T-helper 2 cell treated with Interferon-gamma antibody and Interleukin-4, amounts not matched to agents 5 μg/mL and 100 μg/mL, for 36 hours (primary cell): Measurements from ENCODE around the gene TRIM28.
A peak's percentile ranks its signal among the peaks of the same experiment; 100 is the strongest.

Experiments
- DNase-seq: peaks from one replicate; pipeline ENCODE4 v3.0.0; 2021; ENCODE audit warnings: low spot score
- H3K27ac Mint-ChIP-seq: one replicate; pipeline ENCODE4 v1.8.0; 2021; ENCODE audit warnings: mild to moderate bottlenecking, mixed read lengths
- H3K27me3 Mint-ChIP-seq: one replicate; pipeline ENCODE4 v1.8.0; 2021; ENCODE audit warnings: low read depth, mixed read lengths
- H3K36me3 Mint-ChIP-seq: one replicate; pipeline ENCODE4 v1.8.0; 2021; ENCODE audit warnings: low read depth, mixed read lengths
- H3K4me1 Mint-ChIP-seq: one replicate; pipeline ENCODE4 v1.8.0; 2021; ENCODE audit warnings: low read depth, mixed read lengths
- H3K4me3 Mint-ChIP-seq: one replicate; pipeline ENCODE4 v1.8.0; 2022; ENCODE audit warnings: mild to moderate bottlenecking, moderate library complexity, mixed read lengths
- H3K9me3 Mint-ChIP-seq: one replicate; pipeline ENCODE4 v1.8.0; 2021; ENCODE audit warnings: mixed read lengths

Gene TRIM28

DNA sequence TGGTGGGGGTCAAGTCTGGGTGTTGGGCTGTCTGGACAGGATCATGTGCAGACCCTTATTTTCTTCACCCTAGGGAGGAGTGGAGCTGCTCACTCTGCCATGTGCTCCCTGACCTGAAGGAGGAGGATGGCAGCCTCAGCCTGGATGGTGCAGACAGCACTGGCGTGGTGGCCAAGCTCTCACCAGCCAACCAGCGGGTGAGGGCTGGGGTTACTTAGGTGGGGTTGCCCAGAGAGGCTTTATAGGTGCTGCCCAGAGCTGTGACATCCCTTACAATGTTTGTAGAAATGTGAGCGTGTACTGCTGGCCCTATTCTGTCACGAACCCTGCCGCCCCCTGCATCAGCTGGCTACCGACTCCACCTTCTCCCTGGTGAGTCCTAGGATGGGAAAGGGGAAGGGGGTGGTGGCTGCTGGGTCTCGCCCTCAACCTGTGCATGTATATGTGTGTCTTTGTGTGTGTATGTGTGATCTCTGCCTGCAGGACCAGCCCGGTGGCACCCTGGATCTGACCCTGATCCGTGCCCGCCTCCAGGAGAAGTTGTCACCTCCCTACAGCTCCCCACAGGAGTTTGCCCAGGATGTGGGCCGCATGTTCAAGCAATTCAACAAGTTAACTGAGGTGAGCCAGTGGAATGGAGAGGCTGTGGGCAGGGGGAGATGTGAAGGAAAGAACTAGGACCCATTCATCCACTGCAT lies 5.9 kb downstream of the TRIM28 start:
- Mint-ChIP-seq H3K9me3 (no peaks in the 10 kb centered on the region), H3K4me3 (no peak overlapping the region), H3K36me3 (peaks cover 85% of the 10 kb centered on the region), H3K27ac (no peak overlapping the region), H3K4me1 (peaks cover 31% of the 10 kb centered on the region), H3K27me3 (no peaks in the 10 kb centered on the region)
- DNase-seq, result no peak

DNA sequence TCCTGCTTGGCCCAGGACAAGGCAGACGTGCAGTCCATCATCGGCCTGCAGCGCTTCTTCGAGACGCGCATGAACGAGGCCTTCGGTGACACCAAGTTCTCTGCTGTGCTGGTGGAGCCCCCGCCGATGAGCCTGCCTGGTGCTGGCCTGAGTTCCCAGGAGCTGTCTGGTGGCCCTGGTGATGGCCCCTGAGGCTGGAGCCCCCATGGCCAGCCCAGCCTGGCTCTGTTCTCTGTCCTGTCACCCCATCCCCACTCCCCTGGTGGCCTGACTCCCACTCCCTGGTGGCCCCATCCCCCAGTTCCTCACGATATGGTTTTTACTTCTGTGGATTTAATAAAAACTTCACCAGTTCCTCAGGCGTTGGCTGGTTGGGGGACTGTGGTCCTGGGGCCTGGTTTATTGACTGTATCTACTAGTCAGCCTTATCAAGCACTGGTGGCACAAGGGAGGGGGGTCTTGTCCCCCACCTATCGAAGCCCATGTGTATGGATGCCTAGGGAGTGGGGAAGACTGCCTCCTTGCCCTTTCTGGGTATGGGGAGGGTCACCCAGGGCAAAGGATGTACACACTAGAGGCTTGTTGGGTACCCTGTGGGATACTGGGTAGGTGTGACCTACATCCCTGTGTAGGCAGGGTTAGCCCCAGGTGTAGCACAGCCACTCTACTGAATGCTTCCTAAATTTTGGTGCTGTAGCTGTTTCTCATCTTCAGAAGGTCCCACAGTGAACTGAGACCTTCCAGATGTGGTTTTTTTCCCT lies 6.7 kb downstream of the TRIM28 start:
- no peak for DNase-seq
- Mint-ChIP-seq H3K9me3 (no peaks in the 10 kb centered on the region), H3K36me3 (peaks cover 85% of the 10 kb centered on the region), H3K27me3 (no peaks in the 10 kb centered on the region), H3K4me1 (peaks cover 36% of the 10 kb centered on the region), H3K4me3 (no peak overlapping the region), H3K27ac (peak overlapping the region; percentile 18)

GRCh38 chr19:58551123-58551497 lies 7.2 kb downstream of the TRIM28 start:
- Mint-ChIP-seq H3K4me1 (peaks cover 32% of the 10 kb centered on the region), H3K4me3 (no peak overlapping the region), H3K27me3 (no peaks in the 10 kb centered on the region), H3K9me3 (no peaks in the 10 kb centered on the region), H3K36me3 (peaks cover 81% of the 10 kb centered on the region), H3K27ac (peak overlapping the region; percentile 18)
- no peak for DNase-seq

- Mint-ChIP-seq H3K27ac (no peak overlapping the region), H3K27me3 (no peaks in the 10 kb centered on the region), H3K4me3 (no peak overlapping the region), H3K4me1 (peaks cover 30% of the 10 kb centered on the region), H3K9me3 (no peaks in the 10 kb centered on the region), H3K36me3 (peaks cover 81% of the 10 kb centered on the region)
- DNase-seq, result no peak
Measured at GRCh38 chr19:58551577-58552471, 8.0 kb downstream of the TRIM28 start.

- H3K4me3 Mint-ChIP-seq, result no peak overlapping the region
- no peaks in the 10 kb centered on the region for H3K9me3 Mint-ChIP-seq
- peak overlapping the region; percentile 27 for H3K27ac Mint-ChIP-seq
- peaks cover 84% of the 10 kb centered on the region for H3K36me3 Mint-ChIP-seq
- no peak for DNase-seq
- no peaks in the 10 kb centered on the region for H3K27me3 Mint-ChIP-seq
- H3K4me1 Mint-ChIP-seq, result peaks cover 35% of the 10 kb centered on the region
Measured at GRCh38 chr19:58552655-58553054, 8.8 kb downstream of the TRIM28 start.

DNA sequence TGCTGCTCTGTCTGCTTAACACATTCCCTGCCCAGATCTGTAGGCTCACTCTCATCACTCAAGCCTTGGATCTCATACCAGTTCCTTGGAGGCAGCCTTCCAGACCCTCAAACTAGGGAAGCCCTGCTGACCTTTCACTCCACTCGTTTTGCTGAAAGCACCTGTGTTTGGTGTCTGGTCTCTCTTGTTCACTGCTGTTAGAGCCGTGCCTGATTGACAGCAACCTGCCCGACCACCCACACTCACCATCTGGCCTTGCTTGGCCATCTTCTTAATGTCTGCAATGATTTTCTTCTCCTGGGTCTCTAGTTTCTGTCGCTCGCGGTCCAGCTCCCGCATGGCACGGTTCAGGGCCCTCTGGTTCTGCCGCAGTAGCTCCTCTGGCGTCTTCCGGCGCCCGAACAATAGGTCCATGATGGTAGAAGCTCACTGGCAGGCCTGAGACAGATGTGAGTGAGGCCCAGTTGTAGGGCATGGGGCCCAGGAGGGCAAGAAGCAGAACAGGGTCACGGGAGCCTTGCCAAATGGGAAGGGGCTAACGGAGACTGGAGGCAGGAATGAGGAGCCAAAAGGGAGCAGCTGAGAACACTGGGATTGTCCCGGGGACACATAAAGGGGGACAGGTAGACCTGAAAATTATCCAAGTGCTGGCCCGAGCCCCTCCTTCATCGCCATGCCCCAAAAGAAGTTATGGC lies 10.1 kb downstream of the TRIM28 start:
- Mint-ChIP-seq H3K36me3 (peaks cover 80% of the 10 kb centered on the region), H3K4me1 (peaks cover 35% of the 10 kb centered on the region)
- peak; percentile 3 for DNase-seq

DNA sequence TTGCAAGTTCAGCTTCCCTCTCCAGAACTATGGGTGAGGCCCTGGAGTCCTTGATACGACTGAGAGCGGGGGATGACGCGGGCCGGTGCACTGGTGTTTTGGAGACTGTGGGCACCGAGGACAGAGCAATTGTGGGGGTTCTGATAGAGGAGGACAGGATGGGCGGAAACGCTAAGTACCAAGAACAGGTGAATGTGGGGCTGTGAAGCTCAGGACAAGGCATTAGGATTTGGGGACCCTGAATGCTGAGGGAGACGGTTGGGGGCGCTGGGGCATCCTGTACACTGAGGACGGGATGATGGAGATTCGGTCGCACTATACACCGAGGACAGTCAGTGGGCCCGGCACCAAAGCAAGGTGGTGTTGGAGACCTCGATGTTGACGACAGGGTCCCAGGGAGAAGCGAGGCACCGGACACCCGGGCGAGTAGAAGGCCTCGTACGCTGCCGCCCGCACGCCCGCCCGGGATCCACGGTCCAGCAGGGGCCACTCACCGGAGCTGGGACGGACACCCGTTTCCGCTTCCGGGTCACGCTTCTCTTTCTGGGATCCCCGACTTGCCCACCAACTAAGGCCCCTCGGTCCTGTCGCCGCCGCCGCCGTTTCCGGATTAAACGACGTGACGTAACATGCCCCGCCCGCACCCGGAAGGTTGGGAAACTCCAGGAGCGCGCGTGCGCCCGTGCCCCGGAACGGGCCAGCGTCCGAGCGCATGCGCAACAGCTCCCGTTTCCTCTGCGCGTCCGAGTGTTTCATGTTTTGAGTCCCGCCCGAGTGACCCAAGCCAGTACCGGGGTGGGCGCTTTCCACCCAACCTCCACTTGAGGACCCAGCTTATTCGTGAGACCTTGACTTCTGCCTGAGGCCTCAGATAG lies 10.9 kb downstream of the TRIM28 start, which contains the start of gene CHMP2A:
Gene CHMP2A (minus strand): TSS at position 612 of the 875 bp plus-strand sequence. CDS start 893 bp downstream, outside the sequence.
- peaks cover 38% of the 10 kb centered on the region for H3K4me1 Mint-ChIP-seq
- no peaks in the 10 kb centered on the region for H3K27me3 Mint-ChIP-seq
- peak; percentile 98 for DNase-seq
- peaks cover 76% of the 10 kb centered on the region for H3K36me3 Mint-ChIP-seq
- H3K9me3 Mint-ChIP-seq, result no peaks in the 10 kb centered on the region
- H3K4me3 Mint-ChIP-seq, result peak within 1 kb of the TSS; percentile 96
- H3K27ac Mint-ChIP-seq, result peak within 1 kb of the TSS; percentile 99

More for the DNA sequence above, 10.1 kb downstream of the TRIM28 start:
- no peaks in the 10 kb centered on the region for H3K27me3 Mint-ChIP-seq
- H3K4me3 Mint-ChIP-seq, result peak overlapping the region; percentile 96
- no peaks in the 10 kb centered on the region for H3K9me3 Mint-ChIP-seq
- peak overlapping the region; percentile 99 for H3K27ac Mint-ChIP-seq

- peak overlapping the region; percentile 96 for H3K4me3 Mint-ChIP-seq
- DNase-seq, result no peak
- peak overlapping the region; percentile 99 for H3K27ac Mint-ChIP-seq
- H3K9me3 Mint-ChIP-seq, result no peaks in the 10 kb centered on the region
- H3K27me3 Mint-ChIP-seq, result no peaks in the 10 kb centered on the region
- H3K36me3 Mint-ChIP-seq, result peaks cover 71% of the 10 kb centered on the region
- H3K4me1 Mint-ChIP-seq, result peaks cover 38% of the 10 kb centered on the region
Measured at GRCh38 chr19:58555369-58555885, 11.6 kb downstream of the TRIM28 start.

DNA sequence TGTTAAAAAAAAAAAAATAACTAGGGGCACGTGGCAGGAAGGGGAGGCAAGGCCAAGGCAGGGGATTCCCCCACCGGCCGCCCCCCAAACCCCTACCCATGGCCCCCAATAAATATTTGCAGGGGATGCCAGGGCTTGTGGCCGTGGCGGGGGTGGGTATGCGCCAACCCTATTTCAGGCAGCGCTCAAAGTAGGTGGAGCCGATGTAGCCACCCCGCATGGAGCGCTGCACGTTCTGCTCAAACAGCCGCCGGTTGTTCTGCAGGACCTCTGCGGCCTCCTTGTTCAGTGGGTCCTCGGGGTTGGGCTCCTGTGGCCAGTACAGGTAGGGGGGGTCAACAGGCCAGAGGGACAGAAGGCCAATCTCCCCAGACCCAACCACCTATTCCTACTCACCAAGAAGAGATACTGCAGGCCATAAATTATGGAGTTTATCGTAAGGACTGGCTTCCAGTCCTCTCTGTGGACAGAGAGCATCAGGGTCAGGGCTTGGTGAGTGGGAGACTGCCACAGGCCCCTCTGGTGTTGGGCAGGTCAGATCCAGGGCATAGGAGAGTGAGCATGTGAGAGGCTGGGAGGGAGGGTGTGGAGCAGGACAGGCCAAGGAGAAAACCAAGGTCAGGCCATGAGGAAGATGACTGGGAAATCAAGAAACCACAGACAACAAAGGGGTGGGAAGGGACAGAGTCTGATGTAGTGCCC lies 12.2 kb downstream of the TRIM28 start:
- peaks cover 38% of the 10 kb centered on the region for H3K4me1 Mint-ChIP-seq
- peak overlapping the region; percentile 99 for H3K27ac Mint-ChIP-seq
- H3K36me3 Mint-ChIP-seq, result peaks cover 65% of the 10 kb centered on the region
- DNase-seq, result no peak
- H3K27me3 Mint-ChIP-seq, result no peaks in the 10 kb centered on the region
- no peaks in the 10 kb centered on the region for H3K9me3 Mint-ChIP-seq
- peak overlapping the region; percentile 92 for H3K4me3 Mint-ChIP-seq

DNA sequence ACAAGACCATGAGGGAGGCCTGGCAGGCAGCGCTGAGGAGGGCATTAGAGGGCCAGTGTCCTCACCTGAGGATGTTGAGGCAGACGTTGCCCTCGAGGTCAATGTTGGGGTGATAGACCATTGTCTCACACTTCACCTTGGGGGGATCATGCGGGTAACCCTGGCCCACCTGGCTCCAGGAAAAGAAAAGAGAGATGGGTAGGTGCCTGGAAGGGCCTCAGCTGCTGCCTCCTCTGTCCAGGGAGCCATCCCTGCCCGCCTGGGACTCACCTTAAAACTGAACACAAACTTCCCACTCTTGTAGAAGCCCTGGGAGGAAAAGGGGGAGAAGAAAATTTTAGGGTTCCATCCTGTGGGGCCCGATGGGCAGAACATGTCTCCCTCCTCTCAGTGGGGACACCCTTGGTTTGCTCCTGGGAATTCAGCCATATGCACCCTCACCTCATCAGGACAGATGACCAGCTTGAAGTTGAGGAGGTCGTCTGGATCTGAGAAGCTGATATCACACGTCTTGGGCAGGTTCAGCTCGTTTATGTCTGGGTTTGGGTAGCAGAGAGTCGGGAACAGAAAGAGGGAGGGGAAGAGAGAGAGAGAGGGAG lies 12.9 kb downstream of the TRIM28 start:
- peak overlapping the region; percentile 93 for H3K27ac Mint-ChIP-seq
- no peaks in the 10 kb centered on the region for H3K9me3 Mint-ChIP-seq
- H3K36me3 Mint-ChIP-seq, result peaks cover 60% of the 10 kb centered on the region
- peak overlapping the region; percentile 92 for H3K4me3 Mint-ChIP-seq
- H3K27me3 Mint-ChIP-seq, result no peaks in the 10 kb centered on the region
- no peak for DNase-seq
- H3K4me1 Mint-ChIP-seq, result peaks cover 44% of the 10 kb centered on the region

- Mint-ChIP-seq H3K27me3 (no peaks in the 10 kb centered on the region), H3K36me3 (peaks cover 53% of the 10 kb centered on the region), H3K4me1 (peaks cover 44% of the 10 kb centered on the region), H3K27ac (peak overlapping the region; percentile 93), H3K4me3 (peak overlapping the region; percentile 92), H3K9me3 (no peaks in the 10 kb centered on the region)
- DNase-seq, result no peak
Measured at GRCh38 chr19:58557221-58558065, 13.6 kb downstream of the TRIM28 start.
